Cardiac muscle cell (in vitro differentiated cells and primary cell): ENCODE data around the gene PRCD. TPM values are rescaled to one million over a fixed set of nuclear protein-coding genes. Genes with fewer than 3 reads are reported as not detected.

ENCODE experiments used
- DNase-seq, 2 donors: peaks; one replicate each; pipeline versions ENCODE4 v3.0.0 to v3.0.0-alpha.2; 2010 to 2017; ENCODE audit warnings: low read depth in 1 of 2, low spot score in 1 of 2
- H3K27ac ChIP-seq: fragments of 200-600 bp; sonication (generic); 2 replicates; pipeline ENCODE4 v1.5.1; 2016
- H3K27me3 ChIP-seq: fragments of 200-600 bp; sonication (generic); 2 replicates; pipeline ENCODE4 v1.6.0; 2016; ENCODE audit warnings: control low read depth
- H3K36me3 ChIP-seq: fragments of 200-600 bp; sonication (generic); 2 replicates; pipeline ENCODE4 v1.5.1; 2016; ENCODE audit warnings: control low read depth
- H3K4me1 ChIP-seq: fragments of 200-600 bp; sonication (generic); 2 replicates; pipeline ENCODE4 v1.8.1; 2017; ENCODE audit warnings: low read depth, mild to moderate bottlenecking, mixed run types
- H3K4me3 ChIP-seq: fragments of 200-600 bp; sonication (generic); 2 replicates; pipeline ENCODE4 v1.5.1; 2016; ENCODE audit warnings: mild to moderate bottlenecking
- H3K9me3 ChIP-seq: fragments of 200-600 bp; sonication (generic); 2 replicates; pipeline ENCODE4 v1.5.1; 2017; ENCODE audit warnings: low read depth, mild to moderate bottlenecking, control low read depth
- polyA plus RNA-seq: library from polyadenylated mRNA; unstranded; fragments of >200 nt; fragmentation: Nextera tagmentation; extraction: Ambion mirVana; gene quantifications from 2 replicates; pipeline ENCODE4 v1.2.1, GENCODE V29; 2016
- total RNA-seq: library from RNA; depleted of rRNA; stranded (reverse); fragments of >200 nt; gene quantifications from 2 replicates; pipeline ENCODE4 v1.2.3, GENCODE V29; 2016
- TF ChIP-seq, protein P1 (sequence below): IDR thresholded peaks from 2 replicates; pipeline ENCODE4 v1.5.1; 2012; ENCODE audit warnings: low read depth, mild to moderate bottlenecking, low read length

Gene PRCD
- total and polyA plus RNA-seq, 2 experiments from 2014 or later, result 7.3 to 14.4 TPM

DNA sequence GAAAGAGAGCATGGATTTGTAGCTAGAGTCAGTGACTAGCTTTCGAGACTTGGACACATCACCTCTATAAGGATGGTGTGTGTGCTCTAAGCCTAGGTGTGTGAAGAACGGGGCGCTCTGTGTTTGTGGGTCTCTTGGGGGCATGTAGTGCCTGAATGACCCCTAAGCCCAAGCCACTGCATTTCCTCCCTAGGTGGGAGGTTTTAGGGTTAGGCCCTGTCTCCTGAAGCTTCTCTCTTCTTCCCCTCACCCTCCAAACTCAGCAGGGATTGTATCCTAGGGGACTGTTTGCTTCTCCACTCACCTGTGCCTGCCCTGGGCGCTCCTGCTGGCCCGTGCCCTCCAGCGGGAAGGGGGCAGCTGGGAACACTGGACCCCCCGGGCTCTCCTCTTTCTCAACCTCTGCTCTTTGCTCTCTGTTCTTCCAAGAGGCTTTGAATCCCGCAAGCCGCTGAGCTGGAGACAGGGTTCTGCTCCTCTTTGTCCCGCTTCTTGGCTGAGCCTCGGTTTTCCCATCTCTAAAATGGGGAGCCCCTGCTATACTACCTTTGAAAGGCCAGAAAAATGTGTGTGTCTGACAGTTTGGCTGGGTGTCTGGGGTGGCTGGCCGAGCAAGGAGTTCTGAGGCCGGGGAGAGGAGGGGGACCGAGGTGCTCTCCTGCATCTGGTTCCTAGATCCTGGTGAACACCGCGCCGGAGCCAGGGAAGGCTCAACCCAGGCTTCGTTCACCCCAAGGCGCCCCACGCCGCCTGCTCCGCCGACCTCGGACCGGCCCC lies 3.1 kb upstream of the PRCD start:
- Histone ChIP-seq H3K4me3 (peak overlapping the region; percentile 42), H3K27me3 (peaks cover 31% of the 10 kb centered on the region), H3K27ac (no peak overlapping the region), H3K36me3 (no peaks in the 10 kb centered on the region), H3K9me3 (no peaks in the 10 kb centered on the region), H3K4me1 (peaks cover 17% of the 10 kb centered on the region)
- DNase-seq, result no peak
- TF ChIP-seq, protein P1, sequence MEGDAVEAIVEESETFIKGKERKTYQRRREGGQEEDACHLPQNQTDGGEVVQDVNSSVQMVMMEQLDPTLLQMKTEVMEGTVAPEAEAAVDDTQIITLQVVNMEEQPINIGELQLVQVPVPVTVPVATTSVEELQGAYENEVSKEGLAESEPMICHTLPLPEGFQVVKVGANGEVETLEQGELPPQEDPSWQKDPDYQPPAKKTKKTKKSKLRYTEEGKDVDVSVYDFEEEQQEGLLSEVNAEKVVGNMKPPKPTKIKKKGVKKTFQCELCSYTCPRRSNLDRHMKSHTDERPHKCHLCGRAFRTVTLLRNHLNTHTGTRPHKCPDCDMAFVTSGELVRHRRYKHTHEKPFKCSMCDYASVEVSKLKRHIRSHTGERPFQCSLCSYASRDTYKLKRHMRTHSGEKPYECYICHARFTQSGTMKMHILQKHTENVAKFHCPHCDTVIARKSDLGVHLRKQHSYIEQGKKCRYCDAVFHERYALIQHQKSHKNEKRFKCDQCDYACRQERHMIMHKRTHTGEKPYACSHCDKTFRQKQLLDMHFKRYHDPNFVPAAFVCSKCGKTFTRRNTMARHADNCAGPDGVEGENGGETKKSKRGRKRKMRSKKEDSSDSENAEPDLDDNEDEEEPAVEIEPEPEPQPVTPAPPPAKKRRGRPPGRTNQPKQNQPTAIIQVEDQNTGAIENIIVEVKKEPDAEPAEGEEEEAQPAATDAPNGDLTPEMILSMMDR, result no peak

DNA sequence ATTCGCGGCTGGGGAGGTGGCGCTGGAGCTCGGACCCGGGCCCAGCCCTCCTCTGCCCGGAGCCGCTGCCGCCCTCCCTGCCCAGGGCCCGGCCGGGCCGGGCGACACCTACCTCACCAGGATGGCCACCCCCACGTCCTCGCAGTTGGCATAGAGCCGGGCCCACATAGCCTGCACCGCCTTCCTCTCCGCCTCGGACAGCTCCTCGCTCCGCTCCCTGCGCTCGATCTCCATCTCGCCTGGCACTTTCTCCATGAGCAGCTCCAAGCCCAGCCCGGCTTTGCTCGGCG lies 2.6 kb upstream of the PRCD start:
- TF ChIP-seq, protein P1, result no peak
- Histone ChIP-seq H3K4me3 (peak overlapping the region; percentile 42), H3K27ac (no peak overlapping the region), H3K9me3 (no peaks in the 10 kb centered on the region), H3K36me3 (no peaks in the 10 kb centered on the region), H3K27me3 (peaks cover 31% of the 10 kb centered on the region), H3K4me1 (peaks cover 17% of the 10 kb centered on the region)
- peak; percentile 61 to 68 for DNase-seq

DNA sequence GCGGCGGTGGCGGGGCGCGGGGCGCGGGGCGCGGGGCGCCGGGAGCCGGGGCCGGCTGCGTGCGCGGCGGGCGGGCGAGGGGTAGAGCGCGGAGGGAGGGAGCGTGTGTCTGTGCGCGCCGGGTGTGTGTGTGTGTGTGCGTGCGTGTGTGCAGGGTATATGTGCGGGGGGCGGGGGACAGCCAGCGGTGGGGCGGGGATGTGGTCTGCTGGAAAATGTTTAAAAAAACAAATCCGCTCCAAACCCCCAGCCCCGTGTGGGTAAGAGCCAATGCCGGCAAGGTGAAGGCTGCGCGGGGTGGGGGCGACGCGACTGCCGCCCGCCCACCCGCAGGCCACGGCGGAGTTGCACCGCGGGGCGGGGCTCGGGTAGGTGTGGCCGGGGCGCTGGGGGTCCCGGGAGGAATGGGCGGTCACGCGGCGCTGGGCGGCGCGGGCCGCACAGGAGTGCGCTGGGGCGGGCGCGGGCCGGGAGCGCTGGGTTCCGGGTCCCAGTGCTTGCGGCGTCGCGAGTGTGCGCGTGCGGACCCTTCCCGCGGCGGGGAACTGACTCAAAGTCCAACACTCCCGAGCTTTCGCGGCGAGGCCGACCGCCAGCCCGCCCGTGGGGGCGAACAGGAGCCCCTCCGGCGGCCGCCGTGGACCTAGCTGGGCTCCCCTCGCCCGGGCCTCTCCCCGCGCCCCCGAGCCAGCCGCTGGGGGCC lies 2.1 kb upstream of the PRCD start, which contains the start of gene CYGB:
Gene CYGB, minus strand, starts transcription at position 132 of the 703 bp plus-strand sequence. CDS start 167 bp downstream, outside the sequence.
- peak; percentile 40 to 77 for DNase-seq
- Histone ChIP-seq H3K36me3 (no peaks in the 10 kb centered on the region), H3K4me3 (peak within 1 kb of the TSS; percentile 42), H3K9me3 (no peaks in the 10 kb centered on the region), H3K27me3 (peaks cover 31% of the 10 kb centered on the region), H3K4me1 (peaks cover 17% of the 10 kb centered on the region), H3K27ac (no peak within 1 kb of the TSS)
- TF ChIP-seq, protein P1, result no peak

DNA sequence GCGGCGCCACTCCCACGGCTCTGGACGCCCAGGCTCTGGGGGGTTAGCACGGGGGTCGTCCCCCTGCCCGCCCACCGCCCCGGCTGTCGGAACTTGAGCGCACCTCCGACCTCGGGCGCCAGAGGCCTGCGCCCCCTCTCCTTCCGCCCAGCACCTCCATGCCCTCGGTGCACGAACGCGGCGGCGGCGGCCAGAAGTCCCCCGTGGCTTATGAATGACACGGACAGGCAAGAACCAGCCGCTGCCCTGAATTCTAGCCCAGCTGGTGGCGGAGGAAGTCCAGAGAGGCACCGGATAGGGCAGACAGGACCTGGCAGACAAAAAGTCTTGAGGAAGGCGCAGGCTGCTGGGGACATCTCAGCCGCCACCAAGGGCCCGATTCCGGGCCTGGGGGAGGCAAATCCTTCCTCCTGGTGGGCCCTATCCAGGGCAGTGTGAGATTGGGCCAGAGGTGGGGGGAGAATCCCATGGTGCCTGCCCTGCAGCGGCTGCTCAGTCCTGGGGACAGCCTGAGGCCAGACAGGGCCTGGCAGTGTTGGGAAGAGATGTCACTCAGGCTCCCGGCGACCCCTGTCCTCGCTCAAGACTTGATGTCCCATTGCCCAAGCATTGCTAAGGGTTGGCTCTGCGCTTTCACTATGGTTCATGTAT lies 1.4 kb upstream of the PRCD start:
- Histone ChIP-seq H3K27ac (no peak overlapping the region), H3K4me3 (peak overlapping the region; percentile 42), H3K27me3 (peaks cover 31% of the 10 kb centered on the region), H3K36me3 (no peaks in the 10 kb centered on the region), H3K4me1 (peaks cover 21% of the 10 kb centered on the region), H3K9me3 (no peaks in the 10 kb centered on the region)
- TF ChIP-seq, protein P1, result no peak
- DNase-seq, result no peak

DNA sequence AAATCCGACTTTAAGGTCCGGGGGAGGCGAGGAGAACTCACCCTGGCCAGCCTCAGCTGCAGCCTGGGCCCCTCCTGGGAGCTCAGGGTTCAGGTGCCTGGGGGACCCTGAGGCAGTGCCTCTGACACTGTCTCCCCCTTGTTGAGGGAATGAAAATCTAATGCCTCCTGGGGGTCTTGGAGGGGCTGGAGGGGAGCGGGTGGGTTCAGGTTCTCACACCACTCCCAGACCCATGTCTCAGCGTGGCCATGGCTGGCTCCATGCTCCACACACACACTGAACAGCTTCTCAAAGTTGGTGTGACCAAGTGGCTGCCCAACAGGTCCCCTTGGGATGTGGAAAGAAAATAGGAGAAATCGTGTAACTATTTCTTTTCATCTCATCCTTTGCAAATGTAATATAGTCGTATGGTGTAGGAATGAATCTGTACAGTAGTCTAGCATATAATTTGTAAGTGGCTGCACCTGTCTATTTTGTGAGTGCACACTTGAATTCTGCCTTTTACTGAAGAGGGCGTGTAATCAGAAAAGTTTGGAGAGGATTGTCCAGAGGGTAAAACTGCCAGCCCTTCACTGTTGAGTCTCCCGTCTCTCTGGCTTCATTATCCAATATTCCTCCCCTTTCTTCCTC lies 788 bp upstream of the PRCD start:
- DNase-seq, result no peak
- H3K9me3 ChIP-seq, result no peaks in the 10 kb centered on the region
- TF ChIP-seq, protein P1, result no peak
- peaks cover 27% of the 10 kb centered on the region for H3K4me1 ChIP-seq
- no peak overlapping the region for H3K27ac ChIP-seq
- H3K27me3 ChIP-seq, result peaks cover 31% of the 10 kb centered on the region
- no peak overlapping the region for H3K4me3 ChIP-seq
- H3K36me3 ChIP-seq, result no peaks in the 10 kb centered on the region
